NCI-H2196 (cell line): ENCODE data around the gene ATP2A1.
A peak's percentile ranks its signal among the peaks of the same experiment; 100 is the strongest.

Experiments
- DNase-seq: peaks from one replicate; lab custom pipeline; 2025; ENCODE audit not compliant: unreplicated experiment; lab: John Stamatoyannopoulos, UW

The ATP2A1 gene

GRCh38 chr16:28878083-28878926 lies at the start of gene ATP2A1:
Gene ATP2A1, plus strand, starts transcription at chr16:28878488. Its CDS starts 184 bp downstream, at chr16:28878672.
- DNase-seq = no peak

GRCh38 chr16:28829747-28830146 lies 48.5 kb upstream of the ATP2A1 start:
- no peak for DNase-seq

GRCh38 chr16:28830531-28830930 lies 47.8 kb upstream of the ATP2A1 start:
- no peak for DNase-seq

- no peak for DNase-seq
Measured at GRCh38 chr16:28834349-28834748, 43.9 kb upstream of the ATP2A1 start.

GRCh38 chr16:28834873-28835863 lies 43.1 kb upstream of the ATP2A1 start:
- no peak for DNase-seq

GRCh38 chr16:28835864-28836760 lies 42.2 kb upstream of the ATP2A1 start:
- no peak for DNase-seq

GRCh38 chr16:28836761-28837064 lies 41.6 kb upstream of the ATP2A1 start:
- DNase-seq = no peak

- no peak for DNase-seq
Measured at GRCh38 chr16:28837672-28838557, 40.4 kb upstream of the ATP2A1 start.

GRCh38 chr16:28838558-28838918 lies 39.8 kb upstream of the ATP2A1 start:
- DNase-seq = no peak

- DNase-seq = no peak
Measured at GRCh38 chr16:28839004-28839639, 39.2 kb upstream of the ATP2A1 start.

- no peak for DNase-seq
Measured at GRCh38 chr16:28839899-28840298, 38.4 kb upstream of the ATP2A1 start.

GRCh38 chr16:28842696-28843095 lies 35.6 kb upstream of the ATP2A1 start:
- no peak for DNase-seq

GRCh38 chr16:28843766-28844165 lies 34.5 kb upstream of the ATP2A1 start:
- DNase-seq = no peak

GRCh38 chr16:28844226-28844885 lies 33.9 kb upstream of the ATP2A1 start:
- DNase-seq = no peak

GRCh38 chr16:28845293-28845692 lies 33.0 kb upstream of the ATP2A1 start:
- DNase-seq = peak; percentile 59

- no peak for DNase-seq
Measured at GRCh38 chr16:28845761-28846079, 32.6 kb upstream of the ATP2A1 start.

- peak; percentile 98 for DNase-seq
Measured at GRCh38 chr16:28846080-28846932, 32.0 kb upstream of the ATP2A1 start, which contains the start of gene TUFM. Gene TUFM, minus strand, starts transcription at chr16:28846348. Its CDS starts 79 bp downstream, at chr16:28846269.

- no peak for DNase-seq
Measured at GRCh38 chr16:28846933-28847273, 31.4 kb upstream of the ATP2A1 start.
